Activated naive CD4-positive, alpha-beta T cell treated with anti-CD3 and anti-CD28 coated beads, Interleukin-2, amount 50 U/mL, for 16 hours (primary cell): Measurements from ENCODE around the gene MAP2K6.

Experiments used
- DNase-seq: peaks from one replicate; pipeline ENCODE4 v3.0.0-alpha.2; 2020

MAP2K6 gene

GRCh38 chr17:69427486-69428197, 13.1 kb downstream of the MAP2K6 start:
- DNase-seq = no peak

- no peak for DNase-seq
Measured at GRCh38 chr17:69428252-69428980, 13.9 kb downstream of the MAP2K6 start.

- DNase-seq = no peak
Measured at GRCh38 chr17:69430488-69430887, 16.0 kb downstream of the MAP2K6 start.

GRCh38 chr17:69431835-69432234, 17.3 kb downstream of the MAP2K6 start:
- DNase-seq = no peak

- no peak for DNase-seq
Measured at GRCh38 chr17:69433093-69433492, 18.6 kb downstream of the MAP2K6 start.

- DNase-seq = no peak
Measured at GRCh38 chr17:69434164-69434579, 19.7 kb downstream of the MAP2K6 start.

GRCh38 chr17:69435971-69436696, 21.6 kb downstream of the MAP2K6 start:
- DNase-seq = no peak

- no peak for DNase-seq
Measured at GRCh38 chr17:69437475-69437874, 23.0 kb downstream of the MAP2K6 start.

- DNase-seq = no peak
Measured at GRCh38 chr17:69438776-69439175, 24.3 kb downstream of the MAP2K6 start.

GRCh38 chr17:69441179-69441578, 26.7 kb downstream of the MAP2K6 start:
- DNase-seq = no peak

GRCh38 chr17:69443138-69443537, 28.6 kb downstream of the MAP2K6 start:
- DNase-seq = no peak

GRCh38 chr17:69444023-69444422, 29.5 kb downstream of the MAP2K6 start:
- no peak for DNase-seq

- no peak for DNase-seq
Measured at GRCh38 chr17:69445132-69445531, 30.6 kb downstream of the MAP2K6 start.

GRCh38 chr17:69447726-69448125, 33.2 kb downstream of the MAP2K6 start:
- no peak for DNase-seq

- no peak for DNase-seq
Measured at GRCh38 chr17:69448431-69449102, 34.1 kb downstream of the MAP2K6 start.

GRCh38 chr17:69450131-69450530, 35.6 kb downstream of the MAP2K6 start:
- no peak for DNase-seq

- no peak for DNase-seq
Measured at GRCh38 chr17:69450918-69451317, 36.4 kb downstream of the MAP2K6 start.

- no peak for DNase-seq
Measured at GRCh38 chr17:69451416-69452394, 37.2 kb downstream of the MAP2K6 start.

- no peak for DNase-seq
Measured at GRCh38 chr17:69452664-69453260, 38.3 kb downstream of the MAP2K6 start.

- DNase-seq = no peak
Measured at GRCh38 chr17:69454051-69454450, 39.6 kb downstream of the MAP2K6 start.

GRCh38 chr17:69455040-69455439, 40.5 kb downstream of the MAP2K6 start:
- DNase-seq = no peak

GRCh38 chr17:69457603-69458002, 43.1 kb downstream of the MAP2K6 start:
- DNase-seq = no peak
